Stromal cell of bone marrow (primary cell): ENCODE measurements around the gene NKX2-1.

Experiments used
- DNase-seq: peaks from one replicate; pipeline ENCODE4 v3.0.0-alpha.2; 2012; ENCODE audit warnings: low read depth

NKX2-1 gene

DNA sequence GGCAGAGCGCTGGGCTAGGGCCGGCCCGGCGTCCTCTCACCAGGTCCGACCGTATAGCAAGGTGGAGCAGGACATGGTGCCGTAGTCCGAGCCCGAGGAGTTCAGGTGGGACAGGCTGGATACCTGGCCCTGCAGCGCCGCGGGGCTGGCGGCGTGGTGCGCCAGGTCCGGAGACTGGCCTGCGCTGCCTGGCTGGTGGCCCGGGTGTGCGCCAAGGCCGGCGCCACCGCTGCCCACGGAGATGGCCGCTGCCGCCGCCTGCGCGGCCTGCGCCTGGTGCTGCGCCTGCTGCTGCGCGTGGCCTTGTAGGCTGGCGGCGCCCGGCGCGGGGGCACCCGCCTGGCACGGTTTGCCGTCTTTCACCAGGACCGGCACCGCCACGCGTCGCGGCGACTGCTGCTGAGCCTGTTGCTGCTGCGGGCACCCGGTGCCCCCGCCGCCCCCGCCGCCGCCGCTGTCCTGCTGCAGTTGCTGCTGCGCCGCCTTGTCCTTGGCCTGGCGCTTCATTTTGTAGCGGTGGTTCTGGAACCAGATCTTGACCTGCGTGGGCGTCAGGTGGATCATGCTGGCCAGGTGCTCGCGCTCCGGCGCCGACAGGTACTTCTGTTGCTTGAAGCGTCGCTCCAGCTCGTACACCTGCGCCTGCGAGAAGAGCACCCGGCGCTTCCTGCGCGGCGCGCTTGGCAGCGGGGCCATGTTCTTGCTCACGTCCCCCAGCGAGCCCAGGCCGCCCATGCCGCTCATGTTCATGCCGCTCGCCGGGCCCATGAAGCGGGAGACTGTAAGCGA is 2.6 kb downstream of the NKX2-1 start:
- DNase-seq: no peak

- DNase-seq: no peak
Observed at GRCh38 chr14:36516719-36517241, 3.3 kb downstream of the NKX2-1 start.

DNA sequence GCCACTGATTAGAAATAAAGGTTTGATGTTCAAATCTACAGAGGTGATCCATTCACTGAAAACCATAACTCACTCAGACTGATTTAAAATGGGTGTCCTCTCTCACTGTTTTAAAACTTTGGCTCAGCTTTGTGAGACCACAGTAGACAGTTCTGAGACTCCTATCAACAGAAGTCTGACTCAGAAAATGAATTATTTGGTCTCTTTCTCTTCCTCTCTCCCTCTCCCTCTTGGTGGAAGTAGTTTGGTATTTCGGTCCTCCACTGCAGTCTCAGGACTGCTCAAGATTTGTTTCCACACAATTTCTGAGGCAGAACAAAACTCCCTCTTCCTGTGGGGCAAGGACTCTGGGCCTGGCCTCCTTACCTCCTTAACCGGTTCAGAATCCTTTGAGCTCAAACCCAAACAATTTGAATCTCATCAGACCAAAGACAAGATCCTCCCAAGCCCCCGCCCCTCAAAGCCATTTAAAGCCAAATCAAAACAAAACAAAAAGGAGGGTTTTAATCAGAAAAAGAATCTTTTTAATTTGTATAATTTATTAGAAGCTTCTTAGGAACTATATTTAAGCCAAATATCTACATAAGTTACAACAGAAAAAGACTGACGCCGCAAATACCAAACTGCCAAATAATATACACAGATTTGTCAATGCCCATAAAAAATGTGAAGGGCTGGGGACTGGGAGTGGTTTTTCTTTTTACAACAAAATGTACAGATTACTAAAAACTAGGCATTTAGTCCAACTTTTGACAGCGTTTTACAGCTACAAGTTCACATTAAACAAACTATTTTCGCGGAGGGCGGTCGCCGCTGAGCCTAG is 3.9 kb downstream of the NKX2-1 start:
- DNase-seq: no peak

GRCh38 chr14:36515105-36515593 is 4.9 kb downstream of the NKX2-1 start:
- no peak for DNase-seq

DNA sequence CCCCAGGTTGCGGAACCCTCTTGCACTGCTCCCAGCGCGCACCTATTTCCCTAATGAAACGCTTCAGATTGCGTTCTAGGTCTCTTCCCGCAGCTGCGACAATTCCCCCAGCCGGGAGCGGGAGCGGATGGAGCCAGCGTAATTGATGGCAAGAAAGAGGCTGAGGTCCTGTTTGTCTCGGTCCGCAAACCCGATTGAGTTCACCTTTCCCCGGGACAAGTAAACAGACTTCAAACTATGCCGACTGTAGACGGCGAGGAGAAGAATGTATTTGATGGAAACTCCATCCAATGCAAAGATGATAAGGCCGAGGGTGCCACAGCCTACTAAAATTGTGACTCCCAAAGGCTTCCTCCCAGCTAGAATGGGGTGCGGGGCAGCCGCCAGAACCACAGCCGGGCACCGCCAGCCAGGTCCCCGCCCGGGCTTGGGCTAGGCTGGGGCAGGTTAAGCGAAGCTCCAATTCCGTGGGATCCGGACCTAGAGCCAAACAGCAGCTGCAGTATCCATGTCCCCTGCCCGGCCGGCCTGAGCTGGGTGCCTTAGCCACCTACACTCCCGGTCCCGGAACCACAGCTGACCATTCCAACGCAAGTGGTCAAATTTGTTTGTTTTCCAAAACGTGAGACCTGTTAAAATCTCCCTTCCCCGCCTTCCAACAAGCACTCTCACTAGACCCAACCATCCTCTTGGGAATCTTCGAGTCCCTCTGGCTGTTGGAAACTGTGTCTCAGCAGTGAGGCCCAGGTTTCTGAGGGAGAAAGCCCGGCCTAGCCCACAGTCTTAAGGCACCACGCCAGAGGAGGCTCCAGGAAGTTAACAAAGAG is 5.5 kb downstream of the NKX2-1 start:
- DNase-seq: no peak

DNA sequence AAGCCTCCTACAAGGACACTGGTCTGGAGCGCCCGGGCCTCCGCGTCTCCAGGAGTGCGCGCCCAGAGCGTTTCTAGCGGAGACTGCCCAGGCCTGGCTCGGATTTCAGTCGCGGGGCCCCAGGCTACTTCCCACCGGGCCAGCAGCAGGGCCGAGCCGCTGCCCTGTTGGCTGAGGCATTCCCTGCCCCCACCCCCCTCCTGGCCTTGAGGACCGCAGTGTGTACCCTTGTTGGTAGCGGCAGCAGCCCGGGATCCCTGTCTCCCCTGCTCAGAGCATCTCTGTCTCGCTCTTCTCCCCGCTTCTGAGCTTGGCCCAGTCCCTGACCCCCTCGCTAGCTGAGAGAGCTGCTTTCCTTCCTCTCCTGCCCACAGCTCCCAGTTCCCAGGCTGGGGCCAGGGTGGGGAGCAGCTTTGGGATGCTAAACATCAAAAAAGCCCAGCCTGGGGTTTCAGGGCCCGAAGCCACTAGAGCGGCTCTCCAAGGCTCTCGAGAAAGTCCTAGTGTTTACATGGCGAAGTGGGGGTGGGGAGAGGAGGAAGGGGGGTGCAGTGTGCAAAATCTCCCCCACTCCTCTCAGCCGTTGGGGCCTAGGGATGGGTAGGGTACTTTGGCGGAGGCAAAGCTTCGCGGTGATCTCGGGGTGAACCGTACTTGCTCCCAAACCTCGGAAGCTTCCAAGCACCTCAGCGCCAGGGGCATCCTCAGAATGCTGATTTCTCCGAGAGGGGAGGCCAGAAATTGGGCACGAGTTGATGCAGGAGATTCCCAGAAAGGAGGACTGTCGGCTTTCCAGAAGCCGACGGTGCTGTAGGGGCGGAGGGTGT is 6.4 kb downstream of the NKX2-1 start:
- DNase-seq: no peak

DNA sequence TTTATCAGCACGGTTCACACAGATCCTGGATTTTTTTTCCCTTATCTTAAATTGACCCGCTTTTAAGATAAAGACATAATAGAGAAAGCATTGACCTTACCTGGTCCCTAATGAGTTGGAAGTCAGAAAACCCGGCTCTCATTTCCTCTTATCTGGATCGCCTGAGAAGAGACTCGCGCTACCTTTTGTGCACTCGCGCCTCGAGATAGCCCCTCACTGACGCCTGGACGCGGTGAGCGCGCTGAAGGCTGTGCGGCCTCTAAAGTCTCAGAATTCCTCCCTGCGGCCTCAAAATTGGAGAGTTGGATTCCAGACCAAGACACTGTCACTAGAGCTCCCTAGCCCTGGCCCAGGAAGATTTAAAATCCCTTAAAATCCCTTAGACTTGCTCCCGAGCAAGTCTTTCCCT is 7.0 kb downstream of the NKX2-1 start:
- no peak for DNase-seq

DNA sequence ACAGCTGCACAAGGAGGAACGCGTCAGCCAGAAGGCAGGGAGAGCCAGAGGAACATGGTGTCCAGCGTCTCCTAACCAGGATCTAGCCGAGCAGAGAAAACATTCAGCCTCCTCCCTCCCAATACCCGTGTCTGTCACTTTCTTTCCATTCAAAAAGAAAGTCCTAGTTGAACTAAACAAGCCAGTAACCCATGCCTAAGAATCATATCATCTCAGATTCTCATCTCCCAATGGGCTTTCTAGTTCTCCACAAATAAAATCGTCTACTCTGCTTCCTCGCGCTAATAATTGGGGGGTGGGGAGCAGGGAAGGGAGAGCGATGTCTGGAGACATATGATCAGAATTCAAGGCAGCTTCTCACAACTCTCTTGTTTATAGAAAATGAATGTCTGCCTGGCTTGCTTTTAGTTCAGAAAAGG is 7.4 kb downstream of the NKX2-1 start:
- no peak for DNase-seq

DNA sequence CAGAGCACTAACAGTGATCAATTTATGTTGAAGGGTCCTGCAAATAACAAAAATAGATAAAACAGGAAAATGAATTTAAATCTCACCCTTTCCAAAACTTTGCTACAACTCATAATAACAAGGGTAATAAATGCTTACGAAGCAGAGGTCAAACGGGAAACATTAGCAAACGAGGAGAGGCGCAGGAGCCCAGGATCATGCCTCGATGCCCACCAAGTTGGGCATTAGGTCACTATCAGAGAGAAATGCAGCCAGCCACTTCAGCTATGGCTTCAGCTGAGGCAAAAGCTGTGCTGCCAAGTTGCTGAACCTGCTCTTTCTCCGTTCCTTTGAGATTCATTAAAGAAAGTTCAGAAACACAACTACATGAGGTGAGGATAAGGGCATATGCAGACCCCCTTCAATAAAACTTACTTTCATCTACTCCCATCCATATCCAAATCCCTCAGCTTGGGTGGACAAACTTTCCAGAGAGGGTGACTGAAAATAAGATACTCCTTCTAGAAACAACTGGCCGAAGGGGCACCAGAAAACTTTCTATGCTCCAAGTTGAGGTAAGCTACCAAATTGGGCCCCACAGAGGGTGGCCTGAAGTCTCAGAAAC is 7.9 kb downstream of the NKX2-1 start:
- no peak for DNase-seq

DNA sequence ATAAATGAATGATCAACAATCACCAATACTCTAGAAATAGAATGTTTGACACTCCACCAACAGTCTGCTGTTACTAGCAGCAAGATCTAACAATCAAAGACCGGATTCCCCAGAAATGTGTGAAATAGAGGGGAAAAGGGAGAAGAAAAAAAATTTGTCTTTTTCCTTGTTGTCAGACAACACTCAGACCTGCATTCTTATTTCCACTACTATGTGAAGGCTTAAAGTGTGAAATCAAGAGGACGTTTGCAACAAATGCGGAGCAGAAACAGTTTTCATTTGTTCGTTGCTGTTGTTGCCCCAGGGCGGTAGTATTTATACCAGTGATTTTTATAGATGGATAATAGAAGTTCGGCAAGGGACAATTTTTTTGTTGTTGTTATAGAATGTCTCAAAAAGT is 9.2 kb downstream of the NKX2-1 start:
- DNase-seq: no peak

- DNase-seq: no peak
Observed at GRCh38 chr14:36510078-36510799, 9.8 kb downstream of the NKX2-1 start.

- DNase-seq: no peak
Observed at GRCh38 chr14:36509069-36509917, 10.7 kb downstream of the NKX2-1 start.

- DNase-seq: no peak
Observed at GRCh38 chr14:36508418-36509068, 11.5 kb downstream of the NKX2-1 start.

GRCh38 chr14:36507847-36508417 is 12.1 kb downstream of the NKX2-1 start:
- no peak for DNase-seq

DNA sequence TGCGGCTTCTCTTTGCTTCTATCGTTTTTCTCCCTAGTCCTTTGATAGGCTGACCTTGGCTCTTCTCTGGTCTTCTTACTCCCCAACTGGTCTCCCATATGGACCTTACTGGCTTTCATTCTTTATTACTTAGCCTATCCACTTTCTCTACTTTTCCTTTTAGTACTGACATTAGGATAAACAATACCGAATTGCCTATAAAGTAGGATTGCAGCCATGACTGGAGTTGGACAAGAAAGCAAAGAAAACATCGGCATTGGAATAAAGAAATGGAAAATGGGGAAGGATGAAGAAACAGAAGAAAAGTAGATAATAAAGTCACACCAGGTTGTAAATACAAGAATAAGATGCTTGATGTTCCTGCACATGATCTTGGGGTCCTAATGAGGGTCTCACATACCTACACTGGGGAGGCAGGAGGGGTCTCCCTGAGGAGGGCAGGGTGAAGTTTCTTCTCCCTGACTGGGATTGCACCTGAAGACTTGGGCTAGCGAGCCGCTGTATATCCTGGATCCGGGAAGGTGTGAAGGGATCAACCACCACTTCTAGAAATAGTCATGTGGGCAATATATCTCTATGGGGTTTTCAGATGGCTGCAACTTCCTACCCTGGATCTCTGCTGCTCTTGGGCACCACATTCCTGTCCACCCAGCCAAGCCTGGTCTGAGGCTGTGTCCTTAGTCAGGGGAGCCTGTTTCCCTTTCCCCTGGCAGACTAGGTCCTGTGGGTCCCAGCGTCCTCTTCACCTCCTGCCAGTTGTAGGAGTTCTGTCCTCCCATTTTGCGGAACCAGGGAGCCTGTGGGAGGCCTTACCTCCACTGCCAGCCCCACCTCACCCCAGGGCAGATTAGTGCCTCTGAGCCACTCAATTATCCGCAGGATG is 13.1 kb downstream of the NKX2-1 start:
- no peak for DNase-seq

- DNase-seq: no peak
Observed at GRCh38 chr14:36505892-36506731, 13.9 kb downstream of the NKX2-1 start.
